Measurements from ENCODE around the gene ZNF792. TPM values are rescaled to one million over a fixed set of nuclear protein-coding genes. Genes with fewer than 3 reads are reported as not detected.
"Not testable (repeated sequence)": the region's sequence is repeated elsewhere in the genome, so short reads cannot be mapped to it uniquely, and the experiment has no call there.

The ZNF792 gene
- total RNA-seq, 2 experiments from 2014 or later: 4.5 to 5.0 TPM

DNA sequence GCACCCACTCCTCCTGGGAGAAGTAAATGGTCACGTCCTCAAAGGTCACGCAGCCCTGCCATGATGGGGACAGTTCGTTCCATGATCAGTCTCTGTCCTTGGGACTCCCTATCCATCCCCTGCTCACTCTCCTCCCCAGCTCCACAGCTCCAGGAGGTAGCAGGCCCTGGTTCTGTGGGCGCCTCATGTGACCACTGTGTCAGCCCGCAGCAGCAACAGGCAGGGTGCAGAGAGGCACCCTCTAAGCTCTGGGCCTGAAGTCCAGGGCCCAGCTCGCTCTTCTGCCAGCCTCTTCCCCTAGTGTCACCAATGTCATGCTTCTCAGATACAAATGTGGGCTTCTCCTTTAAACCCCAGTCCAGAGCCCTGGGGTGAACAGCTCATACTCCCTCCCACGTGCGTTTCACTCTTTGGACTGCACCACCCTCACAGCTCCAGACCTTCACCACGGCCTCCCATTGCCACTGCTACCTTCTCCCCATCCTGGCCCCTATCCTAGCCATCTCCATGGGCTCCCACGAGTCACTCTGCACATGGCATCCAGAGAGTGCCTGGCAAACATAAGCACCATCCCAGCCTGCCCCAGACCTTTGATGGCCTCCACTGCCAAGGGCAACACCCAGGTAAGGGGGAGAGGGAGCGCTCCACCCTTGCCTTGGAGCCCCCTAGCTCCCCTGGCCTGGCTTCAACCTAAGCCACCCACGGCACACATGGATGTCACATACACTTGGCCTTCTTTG, 2.9 kb downstream of the ZNF792 start:
- ChIA-PET CTCF (interaction anchor here (0.5 to 1.2 kb wide), 3 partner anchors 11 to 914 kb away, joined by 3 to 4 read pairs (median 3); no protein-coding TSS in a partner anchor), POLR2A (no interaction called here)

DNA sequence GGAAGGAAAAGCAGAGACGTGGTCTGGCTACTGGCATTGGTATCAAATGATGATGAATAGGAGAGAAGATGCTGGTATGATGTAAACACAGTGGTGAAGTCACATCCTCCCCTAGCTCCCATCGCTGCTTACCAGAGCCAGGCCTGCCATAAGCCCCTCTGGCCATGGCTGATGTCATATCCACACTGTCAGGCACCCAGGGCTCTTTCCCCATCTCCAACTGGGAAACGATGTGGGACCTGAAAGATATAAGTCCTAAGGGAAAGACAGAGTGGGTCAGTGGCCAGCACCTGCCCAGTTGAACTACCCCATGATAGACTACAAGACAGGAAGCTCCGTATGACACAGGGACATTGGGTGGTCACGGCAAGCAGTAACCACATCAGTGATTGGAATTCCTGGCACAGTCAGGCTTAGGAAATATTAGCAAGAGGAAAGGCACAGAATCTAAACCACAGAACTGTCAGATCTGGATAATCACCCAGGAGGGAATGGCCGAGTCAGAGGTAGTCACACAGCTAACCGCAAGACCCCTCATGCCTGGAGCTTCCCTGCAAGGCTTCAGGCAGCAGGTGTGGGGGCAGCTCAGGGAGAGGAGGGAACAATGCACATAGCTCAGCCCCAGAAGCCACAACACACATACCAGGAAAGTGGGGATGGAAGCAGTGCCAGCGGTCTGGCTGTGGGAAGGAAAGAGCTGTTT, 3.8 kb downstream of the ZNF792 start:
- ChIA-PET POLR2A (no interaction called here), CTCF (interaction anchor here (0.5 to 1.2 kb wide), 3 partner anchors 12 to 915 kb away, joined by 3 to 4 read pairs (median 3); no protein-coding TSS in a partner anchor)

DNA sequence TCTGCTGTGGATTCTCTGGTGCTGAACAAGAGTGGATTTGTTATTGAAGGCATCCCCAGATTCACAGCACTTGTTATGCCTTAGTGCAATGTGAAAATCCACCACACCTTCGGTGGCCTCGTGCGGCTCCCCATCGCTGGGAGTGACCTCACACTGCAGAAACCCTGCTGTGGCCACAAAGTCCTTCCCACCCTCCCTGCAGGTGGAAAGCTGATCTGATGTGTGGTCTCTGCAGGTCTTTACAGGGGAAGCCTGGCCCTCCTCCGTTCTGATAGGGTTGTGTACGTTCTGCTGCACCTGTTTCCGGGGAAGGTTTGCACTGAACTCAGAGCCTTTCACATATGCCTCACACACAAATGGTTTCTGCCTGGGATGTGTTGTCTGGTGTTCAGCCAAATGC, 5.0 kb downstream of the ZNF792 start:
- CTCF ChIA-PET: no interaction called here
- POLR2A ChIA-PET: no interaction called here

DNA sequence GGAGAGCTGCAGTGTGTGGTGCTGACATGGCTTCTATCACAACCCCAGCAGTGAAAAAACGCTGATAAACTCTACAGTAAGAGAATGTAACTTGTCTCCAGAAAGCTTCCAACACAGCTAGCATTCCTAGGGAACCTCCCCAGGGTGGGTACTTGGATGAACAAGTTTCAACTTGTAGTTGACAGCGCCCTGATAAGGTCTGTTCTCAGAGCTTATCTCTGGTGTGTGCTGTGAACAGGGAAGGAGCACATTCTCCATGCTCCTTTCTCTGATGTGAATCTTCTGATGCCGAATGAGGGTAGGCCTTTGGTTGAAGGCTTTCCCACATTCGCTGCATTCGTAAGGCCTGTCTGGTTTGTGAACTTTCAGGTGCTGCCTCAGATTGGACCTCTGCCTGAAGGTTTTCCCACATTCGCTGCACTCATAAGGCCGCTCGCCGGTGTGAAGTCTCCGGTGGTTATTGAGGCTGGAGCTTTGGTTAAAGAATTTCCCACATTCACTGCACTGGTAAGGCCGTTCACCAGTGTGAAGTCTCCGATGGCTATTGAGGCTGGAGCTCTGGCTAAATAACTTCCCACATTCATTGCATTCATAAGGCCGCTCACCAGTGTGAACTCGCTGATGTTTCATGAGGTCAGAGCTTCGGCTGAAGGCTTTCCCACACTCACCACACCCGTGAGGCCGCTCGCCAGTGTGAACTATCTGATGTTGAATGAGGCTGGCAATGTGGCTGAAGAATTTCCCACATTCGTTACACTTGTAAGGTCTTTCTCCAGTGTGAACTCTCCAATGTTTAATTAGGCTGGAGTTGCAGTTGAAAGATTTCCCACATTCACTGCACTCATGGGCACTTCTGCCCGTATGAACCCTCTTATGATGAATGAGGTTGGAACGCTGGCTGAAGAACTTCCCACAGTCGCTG, 5.9 kb downstream of the ZNF792 start:
- POLR2A ChIA-PET: no interaction called here
- CTCF ChIA-PET: no interaction called here

DNA sequence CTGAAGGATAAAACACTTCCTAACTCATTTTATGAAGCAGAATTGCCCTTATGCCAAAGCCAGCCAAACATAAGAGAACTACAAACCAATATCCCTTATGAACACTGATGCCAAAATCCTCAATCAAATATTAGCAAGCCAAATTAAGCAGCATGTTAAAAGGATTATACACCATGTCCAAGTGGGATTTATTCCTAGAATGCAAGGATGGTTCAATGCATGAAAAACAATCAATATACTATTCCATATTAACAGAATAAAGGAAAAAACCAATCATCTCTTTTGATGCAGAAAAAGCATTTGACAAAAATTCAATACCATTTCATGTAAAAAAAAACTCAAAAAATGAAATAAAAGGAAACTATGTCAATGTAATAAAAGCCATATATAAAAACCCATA, 10.9 kb downstream of the ZNF792 start:
- POLR2A ChIA-PET: no interaction called here
- CTCF ChIA-PET: no interaction called here

DNA sequence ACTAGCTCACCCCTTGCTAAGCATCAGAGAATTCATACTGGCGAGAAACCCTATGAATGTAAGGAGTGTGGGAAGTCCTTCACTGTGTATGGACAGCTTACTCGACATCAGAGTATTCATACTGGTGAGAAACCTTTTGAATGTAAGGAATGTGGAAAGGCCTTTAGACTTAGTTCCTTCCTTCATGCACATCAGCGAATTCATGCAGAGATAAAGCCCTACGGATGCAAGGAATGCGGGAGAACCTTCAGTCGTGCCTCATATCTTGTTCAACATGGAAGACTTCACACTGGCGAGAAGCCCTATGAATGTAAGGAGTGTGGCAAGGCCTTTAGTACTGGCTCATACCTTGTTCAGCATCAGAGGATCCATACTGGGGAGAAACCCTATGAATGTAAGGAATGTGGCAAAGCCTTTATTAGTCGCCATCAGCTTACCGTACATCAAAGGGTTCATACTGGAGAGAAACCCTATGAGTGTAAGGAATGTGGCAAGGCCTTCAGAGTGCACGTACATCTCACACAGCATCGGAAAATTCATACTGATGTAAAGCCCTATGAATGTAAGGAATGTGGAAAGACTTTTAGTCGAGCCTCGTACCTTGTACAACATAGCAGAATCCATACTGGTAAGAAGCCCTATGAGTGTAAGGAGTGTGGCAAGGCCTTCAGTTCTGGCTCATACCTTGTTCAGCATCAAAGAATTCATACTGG, 20.0 kb downstream of the ZNF792 start:
- ChIA-PET POLR2A (no interaction called here), CTCF (no interaction called here)

DNA sequence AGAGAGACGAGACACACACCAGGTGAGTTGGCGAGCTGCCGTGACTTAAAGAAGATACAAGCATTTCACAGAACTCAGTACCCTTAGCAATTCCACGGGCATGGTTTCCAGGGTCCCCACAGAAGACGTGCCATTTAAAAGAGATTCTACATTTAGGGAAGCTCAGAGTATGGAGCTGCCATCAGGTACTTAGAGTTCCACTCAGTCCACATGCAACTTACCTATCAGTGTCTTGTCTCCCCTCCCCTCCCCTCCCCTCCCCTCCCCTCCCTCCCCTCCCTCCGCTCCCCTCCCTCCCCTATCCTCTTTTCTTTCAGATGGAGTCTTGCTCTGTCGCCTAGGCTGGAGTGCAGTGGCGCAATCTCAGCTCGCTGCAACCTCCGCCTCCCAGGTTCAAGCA, 25.1 kb downstream of the ZNF792 start:
- POLR2A ChIA-PET: no interaction called here
- CTCF ChIA-PET: no interaction called here

DNA sequence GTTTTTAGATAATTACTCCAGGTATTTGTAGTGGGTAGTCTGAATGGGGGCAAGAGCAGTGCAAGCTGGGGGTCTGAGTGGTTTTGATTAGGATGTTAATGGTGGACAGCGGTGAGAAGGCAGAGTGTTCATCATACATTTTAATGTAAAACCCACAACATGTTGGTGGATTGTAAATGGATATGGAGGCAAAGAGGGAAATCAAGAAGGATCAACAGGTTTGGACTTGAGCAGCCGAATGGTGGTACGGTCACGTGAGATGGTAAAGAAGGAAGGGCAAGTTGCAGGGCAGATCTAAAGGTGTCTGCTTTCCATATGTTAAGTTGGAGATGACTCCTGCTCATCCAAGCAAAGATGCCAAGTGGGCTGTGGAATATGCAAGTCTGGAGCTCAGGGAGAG, 27.8 kb downstream of the ZNF792 start:
- ChIA-PET CTCF (no interaction called here), POLR2A (no interaction called here)

DNA sequence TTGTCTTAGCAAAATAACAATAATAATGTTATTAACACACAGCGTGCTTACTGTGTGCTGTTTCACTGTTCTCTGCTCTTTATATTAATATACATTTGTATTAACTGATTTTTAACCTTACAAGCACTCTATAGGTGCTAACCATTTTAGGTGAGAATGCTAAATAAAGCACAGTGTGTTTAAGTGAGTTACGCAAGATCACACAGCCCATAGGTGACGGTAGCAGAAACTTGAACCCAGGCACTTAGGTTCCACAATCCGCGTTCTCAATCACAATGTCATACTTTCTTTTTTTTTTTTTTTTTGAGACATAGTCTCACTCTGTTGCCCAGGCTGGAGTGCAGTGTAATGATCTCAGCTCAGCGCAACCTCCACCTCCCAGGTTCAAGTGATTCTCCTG, 31.5 kb downstream of the ZNF792 start:
- CTCF ChIA-PET: interaction anchor here (0.7 to 1.0 kb wide), 2 partner anchors 211 to 1109 kb away, joined by 3 read pairs; partner anchors contain the start of gene FXYD7
- POLR2A ChIA-PET: no interaction called here

DNA sequence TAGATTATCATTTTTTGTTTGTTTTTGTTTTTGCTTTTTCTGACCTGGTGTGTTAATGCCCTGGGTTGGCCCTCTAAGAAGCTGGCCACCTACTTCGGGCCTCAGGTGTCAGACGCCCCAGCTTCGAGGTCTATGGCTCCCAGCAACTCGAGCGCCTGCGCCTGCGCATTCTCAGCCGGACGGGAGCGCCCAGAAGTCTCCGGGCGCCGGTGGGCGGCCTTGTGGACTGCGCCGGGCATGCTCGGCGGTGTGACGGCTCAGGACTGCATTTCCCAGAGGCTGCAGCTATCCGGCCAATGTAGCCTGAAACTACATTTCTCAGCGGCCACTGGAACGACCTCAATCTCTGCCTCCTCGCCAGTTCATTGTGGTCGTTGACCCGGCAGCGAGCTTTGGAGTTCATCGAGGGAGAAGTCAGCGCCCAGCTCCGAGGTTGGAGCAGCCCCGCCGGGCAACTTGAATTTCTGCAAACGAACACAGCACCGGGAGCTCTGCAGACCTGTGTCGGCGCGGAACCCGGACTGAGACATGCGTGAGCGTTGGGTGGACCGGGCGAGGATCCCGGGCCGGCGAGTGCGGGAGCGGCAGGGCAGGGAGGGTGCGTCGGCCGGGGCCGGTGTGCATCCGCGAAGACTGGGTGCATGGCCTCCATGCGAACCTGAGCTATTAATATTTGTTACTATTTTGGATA, 37.2 kb downstream of the ZNF792 start, which contains the start of gene ZNF30:
Gene ZNF30, plus strand, starts transcription at position 219 of the 691 bp plus-strand sequence. CDS start 3,045 bp downstream, outside the sequence.
- POLR2A ChIA-PET: interaction anchor here (0.8 to 0.9 kb wide), 2 partner anchors 87 to 249 kb away, joined by 3 to 4 read pairs; partner anchors contain the start of gene ZNF302
- CTCF ChIA-PET: no interaction called here

DNA sequence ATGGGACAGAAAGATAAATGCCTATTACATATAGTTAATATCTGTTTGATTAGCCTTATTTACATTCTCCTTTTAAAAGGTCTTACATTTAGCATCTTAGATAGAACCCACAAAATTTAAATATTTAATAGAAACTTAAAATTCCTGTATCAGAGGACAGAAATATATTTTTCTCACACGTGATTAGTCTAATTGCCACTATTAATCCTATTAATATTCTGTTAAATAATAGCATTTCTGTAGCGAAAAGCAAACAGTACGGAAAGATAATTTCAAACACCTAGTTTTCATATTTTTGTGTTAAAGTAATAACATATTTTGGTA, 37.7 kb downstream of the ZNF792 start:
- CTCF ChIA-PET: interaction anchor here (0.6 kb wide), 1 partner anchor 721 kb away, joined by 3 read pairs; no protein-coding TSS in a partner anchor
- POLR2A ChIA-PET: interaction anchor here (0.9 kb wide), 1 partner anchor 249 kb away, joined by 3 read pairs; the partner anchor contains the start of gene ZNF302

DNA sequence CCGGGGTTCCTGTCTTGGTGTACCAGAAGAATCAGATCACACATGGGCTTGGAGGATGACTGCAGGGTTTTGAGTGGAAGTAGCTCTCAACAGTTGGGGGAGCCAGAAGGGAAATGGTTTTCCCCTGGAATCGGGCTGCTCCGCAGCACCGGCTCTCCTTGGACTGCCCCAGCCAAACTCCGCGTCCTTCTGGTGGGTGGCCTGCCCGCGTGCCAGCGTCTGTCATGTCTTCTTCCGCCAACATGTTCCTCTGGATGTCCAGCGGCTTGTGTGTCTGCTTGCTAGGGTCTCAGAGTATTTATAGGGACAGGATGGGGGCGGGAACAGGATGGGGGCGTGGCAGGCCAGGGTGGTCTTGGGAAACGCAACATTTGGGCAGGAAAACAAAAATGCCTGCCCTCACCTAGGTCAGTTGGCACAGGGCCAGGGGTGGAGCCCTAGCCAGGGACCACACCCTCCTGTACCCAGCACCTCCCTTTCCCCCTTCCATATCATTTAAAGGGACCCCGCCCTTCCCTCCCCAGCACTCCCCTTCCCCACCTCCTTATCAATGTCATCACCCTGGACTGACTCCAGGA, 38.7 kb downstream of the ZNF792 start:
- CTCF ChIA-PET: interaction anchor here (0.6 kb wide), 1 partner anchor 720 kb away, joined by 3 read pairs; no protein-coding TSS in a partner anchor
- POLR2A ChIA-PET: no interaction called here

DNA sequence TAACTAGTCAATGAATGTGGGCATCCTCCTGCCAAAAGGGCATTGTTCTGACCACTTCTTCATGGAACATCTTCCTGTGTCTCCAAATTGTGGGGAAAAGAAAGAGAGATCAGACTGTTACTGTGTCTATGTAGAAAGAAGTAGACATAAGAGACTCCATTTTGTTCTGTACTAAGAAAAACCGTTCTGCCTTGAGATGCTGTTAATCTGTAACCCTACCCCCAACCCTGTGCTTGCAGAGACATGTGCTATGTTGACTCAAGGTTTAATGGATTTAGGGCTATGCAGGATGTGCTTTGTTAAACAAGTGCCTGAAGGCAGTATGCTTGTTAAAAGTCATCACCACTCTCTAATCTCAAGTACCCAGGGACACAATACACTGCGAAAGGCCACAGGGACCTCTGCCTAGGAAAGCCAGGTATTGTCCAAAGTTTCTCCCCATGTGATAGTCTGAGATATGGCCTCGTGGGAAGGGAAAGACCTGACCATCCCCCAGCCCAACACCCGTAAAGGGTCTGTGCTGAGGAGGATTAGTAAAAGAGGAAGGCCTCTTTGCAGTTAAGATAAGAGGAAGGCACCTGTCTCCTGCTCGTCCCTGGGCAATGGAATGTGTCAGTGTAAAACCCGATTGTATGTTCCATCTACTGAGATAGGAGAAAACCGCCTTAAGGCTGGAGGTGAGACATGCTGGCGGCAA, 43.8 kb downstream of the ZNF792 start:
- POLR2A ChIA-PET, CTCF ChIA-PET: not testable (repeated sequence)

DNA sequence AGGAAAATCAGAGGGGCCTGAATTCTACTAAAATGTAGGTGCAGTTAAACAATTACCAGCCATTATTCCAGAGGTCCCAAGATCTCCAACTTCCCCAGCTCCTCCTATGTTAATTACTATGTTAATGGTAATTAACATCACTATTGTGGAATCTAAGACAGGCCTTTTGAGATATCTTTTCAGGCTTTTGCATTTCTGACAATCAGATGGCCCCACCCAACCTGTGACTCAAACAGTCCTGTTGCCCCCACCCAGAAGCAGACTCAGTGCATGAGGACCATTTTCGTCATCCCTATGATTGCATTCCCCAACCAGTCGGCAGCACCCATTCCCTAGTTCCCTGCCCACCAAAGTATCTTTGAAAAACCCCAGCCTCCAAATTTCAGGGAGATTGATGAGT, 45.8 kb downstream of the ZNF792 start:
- ChIA-PET POLR2A (no interaction called here), CTCF (no interaction called here)

DNA sequence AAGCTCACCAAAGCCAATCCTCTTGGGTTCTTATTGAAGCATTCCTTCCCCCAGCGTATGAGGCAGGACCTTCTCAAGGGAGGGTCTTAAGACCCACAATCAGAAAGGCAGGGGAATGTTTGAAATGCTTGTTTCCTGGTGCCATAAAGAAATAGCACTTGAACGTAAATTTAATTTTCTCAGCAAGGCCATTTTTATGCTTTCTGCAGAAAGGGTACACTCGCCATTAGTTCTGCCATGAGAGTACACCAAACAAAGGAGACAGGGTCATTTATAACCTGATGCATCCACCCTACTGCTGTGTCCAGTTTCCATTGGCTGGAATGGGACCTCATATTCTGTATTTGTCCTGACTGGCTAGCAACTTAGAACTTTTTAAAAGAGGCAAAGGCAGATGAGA, 46.9 kb downstream of the ZNF792 start:
- CTCF ChIA-PET, POLR2A ChIA-PET: not testable (repeated sequence)

DNA sequence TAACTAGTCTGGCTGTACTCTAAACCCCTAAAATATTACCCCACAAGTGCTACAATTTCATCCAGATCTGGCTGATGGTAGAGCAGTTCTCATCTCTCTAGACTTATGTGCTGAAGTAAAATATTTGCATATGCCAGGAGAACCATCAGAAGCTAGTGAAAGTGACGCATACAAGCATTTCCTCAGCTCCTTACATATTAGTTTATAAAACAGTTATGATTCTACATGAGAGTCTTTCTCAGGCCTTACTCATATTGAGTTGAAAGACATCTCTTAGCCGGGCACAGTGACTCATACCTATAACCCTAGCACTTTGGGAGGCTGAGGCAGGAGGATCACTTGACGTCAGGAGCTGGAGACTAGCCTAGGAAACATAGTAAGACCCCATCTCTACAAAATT, 53.3 kb downstream of the ZNF792 start:
- POLR2A ChIA-PET: no interaction called here
- CTCF ChIA-PET: no interaction called here

All from activated CD8-positive, alpha-beta memory T cell treated with anti-CD3 and anti-CD28 coated beads for 36 hours (primary cell).